ENCODE results near the gene SPEG. TPM values are rescaled to one million over a fixed set of nuclear protein-coding genes. Genes with fewer than 3 reads are reported as not detected.

SPEG gene
- total RNA-seq, 2 donors from 2014 or later: 0.86 TPM; not detected in 1

- H3K36me3 Mint-ChIP-seq: no peaks in the 10 kb centered on the region
- peak; percentile 84 for DNase-seq (ENCODE audit: low spot score)
- H3K4me1 Mint-ChIP-seq (ENCODE audit: low read depth in 2 of 2): peaks cover 27 to 31% of the 10 kb centered on the region in 2 donors
- H3K4me3 Mint-ChIP-seq: peak overlapping the region; percentile 97
- no peak overlapping the region for H3K27ac Mint-ChIP-seq
- peaks cover 6 to 8% of the 10 kb centered on the region in 2 donors for H3K27me3 Mint-ChIP-seq
- peak; percentile 15 to 21 for ATAC-seq
- no peaks in the 10 kb centered on the region for H3K9me3 Mint-ChIP-seq
Measured at GRCh38 chr2:219541611-219542180, 107.1 kb downstream of the SPEG start.

- ATAC-seq (peak; percentile 47 to 58), DNase-seq (ENCODE audit: low spot score) (peak; percentile 67)
- Mint-ChIP-seq H3K4me3 (peak overlapping the region; percentile 97), H3K27me3 (peaks cover 9% of the 10 kb centered on the region in 2 donors), H3K4me1 (ENCODE audit: low read depth in 2 of 2) (peaks cover 27 to 31% of the 10 kb centered on the region in 2 donors), H3K27ac (peak overlapping the region; percentile 69 to 82), H3K36me3 (no peaks in the 10 kb centered on the region), H3K9me3 (no peaks in the 10 kb centered on the region)
Measured at GRCh38 chr2:219542931-219543595, 108.4 kb downstream of the SPEG start.

GRCh38 chr2:219543596-219544358 lies 109.1 kb downstream of the SPEG start, which contains the start of the genes CHPF and TMEM198:
Gene CHPF (minus strand): TSS chr2:219543809. CDS start chr2:219543538, 271 bp downstream.
Gene TMEM198 (plus strand): TSS chr2:219544028. CDS start chr2:219544728, 700 bp downstream.
- peak within 1 kb of the TSS; percentile 69 to 82 for H3K27ac Mint-ChIP-seq
- no peaks in the 10 kb centered on the region for H3K36me3 Mint-ChIP-seq
- no peaks in the 10 kb centered on the region for H3K9me3 Mint-ChIP-seq
- H3K4me3 Mint-ChIP-seq: peak within 1 kb of the TSS; percentile 97
- peak; percentile 99 for DNase-seq (ENCODE audit: low spot score)
- H3K27me3 Mint-ChIP-seq: peaks cover 15% of the 10 kb centered on the region in 2 donors
- H3K4me1 Mint-ChIP-seq (ENCODE audit: low read depth in 2 of 2): peaks cover 27 to 31% of the 10 kb centered on the region in 2 donors
- peak; percentile 91 to 94 for ATAC-seq

GRCh38 chr2:219544567-219544966 lies 109.9 kb downstream of the SPEG start:
- no peaks in the 10 kb centered on the region for H3K36me3 Mint-ChIP-seq
- no peaks in the 10 kb centered on the region for H3K9me3 Mint-ChIP-seq
- no peak for DNase-seq (ENCODE audit: low spot score)
- peaks cover 27 to 31% of the 10 kb centered on the region in 2 donors for H3K4me1 Mint-ChIP-seq (ENCODE audit: low read depth in 2 of 2)
- peak overlapping the region; percentile 86 for H3K4me3 Mint-ChIP-seq
- H3K27me3 Mint-ChIP-seq: peaks cover 15% of the 10 kb centered on the region in 2 donors
- ATAC-seq: no peak
- H3K27ac Mint-ChIP-seq: peak overlapping the region; percentile 65 to 68

- ATAC-seq: no peak
- no peaks in the 10 kb centered on the region for H3K36me3 Mint-ChIP-seq
- no peak for DNase-seq (ENCODE audit: low spot score)
- peaks cover 27 to 31% of the 10 kb centered on the region in 2 donors for H3K4me1 Mint-ChIP-seq (ENCODE audit: low read depth in 2 of 2)
- peak overlapping the region in 1 of 2 donors; percentile 68 for H3K27ac Mint-ChIP-seq
- H3K4me3 Mint-ChIP-seq: peak overlapping the region; percentile 86
- H3K27me3 Mint-ChIP-seq: peaks cover 15% of the 10 kb centered on the region in 2 donors
- H3K9me3 Mint-ChIP-seq: no peaks in the 10 kb centered on the region
Measured at GRCh38 chr2:219545295-219545942, 110.8 kb downstream of the SPEG start.

GRCh38 chr2:219545943-219546352 lies 111.3 kb downstream of the SPEG start:
- Mint-ChIP-seq H3K4me1 (ENCODE audit: low read depth in 2 of 2) (peaks cover 27 to 30% of the 10 kb centered on the region in 2 donors), H3K27ac (no peak overlapping the region), H3K4me3 (peak overlapping the region; percentile 11), H3K9me3 (no peaks in the 10 kb centered on the region), H3K36me3 (no peaks in the 10 kb centered on the region), H3K27me3 (peaks cover 18 to 19% of the 10 kb centered on the region in 2 donors)
- no peak for DNase-seq (ENCODE audit: low spot score)
- ATAC-seq: no peak

- ATAC-seq (no peak), DNase-seq (ENCODE audit: low spot score) (no peak)
- peaks cover 20 to 22% of the 10 kb centered on the region in 2 donors for H3K27me3 Mint-ChIP-seq
- no peaks in the 10 kb centered on the region for H3K36me3 Mint-ChIP-seq
- no peak overlapping the region for H3K4me3 Mint-ChIP-seq
- H3K27ac Mint-ChIP-seq: no peak overlapping the region
- peaks cover 18 to 20% of the 10 kb centered on the region in 2 donors for H3K4me1 Mint-ChIP-seq (ENCODE audit: low read depth in 2 of 2)
- H3K9me3 Mint-ChIP-seq: no peaks in the 10 kb centered on the region
Measured at GRCh38 chr2:219547621-219548020, 113.0 kb downstream of the SPEG start.

Other genes starting within 250 kb of the SPEG start
- gene ZFAND2B, start 228.1 kb upstream of the SPEG start, total RNA-seq: 10 to 100 TPM; 40.4 to 51.8 TPM
- gene ABCB6, start 215.9 kb upstream of the SPEG start, total RNA-seq: 10 to 100 TPM; 16.7 to 18.1 TPM
- 10 to 100 TPM; 43.0 to 52.7 TPM for gene ATG9A, start 205.2 kb upstream of the SPEG start, total RNA-seq
- 10 to 100 TPM; 82.5 to 87.6 TPM for gene ANKZF1, start 205.0 kb upstream of the SPEG start, total RNA-seq
- 1 to 10 TPM; 3.5 to 3.6 TPM for gene GLB1L, start 189.4 kb upstream of the SPEG start, total RNA-seq
- 10 to 100 TPM; 26.8 to 27.8 TPM for gene STK16, start 189.4 kb upstream of the SPEG start, total RNA-seq
- not detected for gene TUBA4B, start 181.6 kb upstream of the SPEG start, total RNA-seq
- gene TUBA4A, start 180.9 kb upstream of the SPEG start, total RNA-seq: 100 to 1,000 TPM; 159 to 161 TPM
- gene DNAJB2, start 155.5 kb upstream of the SPEG start, total RNA-seq: 10 to 100 TPM; 43.4 to 47.9 TPM
- not detected for gene PTPRN, start 125.4 kb upstream of the SPEG start, total RNA-seq
- gene RESP18, start 102.1 kb upstream of the SPEG start, total RNA-seq: not detected
- 100 to 1,000 TPM in 1 of 2 donors, 10 to 100 TPM in 1; 85.3 to 116 TPM for gene DNPEP, start 46.9 kb upstream of the SPEG start, total RNA-seq
- not detected for gene DES, start 16.5 kb upstream of the SPEG start, total RNA-seq
- gene GMPPA, start 64.0 kb downstream of the SPEG start, total RNA-seq: 10 to 100 TPM; 55.5 to 67.1 TPM
- under 1 TPM in 1 of 2 donors, not detected in 1; 0.12 TPM for gene ASIC4, start 79.6 kb downstream of the SPEG start, total RNA-seq
- 10 to 100 TPM; 52.4 to 57.5 TPM for gene CHPF, start 109.0 kb downstream of the SPEG start, total RNA-seq
- 1 to 10 TPM; 3.6 to 7.6 TPM for gene TMEM198, start 109.2 kb downstream of the SPEG start, total RNA-seq
- gene OBSL1, start 136.7 kb downstream of the SPEG start, total RNA-seq: 1 to 10 TPM in 1 of 2 donors, not detected in 1; 2.9 TPM
- not detected for gene INHA, start 137.5 kb downstream of the SPEG start, total RNA-seq
- 10 to 100 TPM; 27.7 to 50.7 TPM for gene STK11IP, start 163.0 kb downstream of the SPEG start, total RNA-seq
- gene SLC4A3, start 192.8 kb downstream of the SPEG start, total RNA-seq: not detected

Data from natural killer cell treated with Interleukin-12 subunit alpha and Interleukin-12 subunit beta and Interleukin-15 and Interleukin-18, amount 100 ng/mL, for 72 hours (primary cell).